Body of pancreas (tissue), 4 donors: ENCODE measurements around the gene RAD51D. TPM values are rescaled to one million over a fixed set of nuclear protein-coding genes. Genes with fewer than 3 reads are reported as not detected.
"Not testable (repeated sequence)": the region's sequence is repeated elsewhere in the genome, so short reads cannot be mapped to it uniquely, and the experiment has no call there.

Source experiments
- ATAC-seq: fragments of 150-250 bp; one replicate; pipeline ENCODE4 v1.9.1; 2016
- DNase-seq, 4 donors: peaks; one replicate each; pipeline ENCODE4 v3.0.0-alpha.2; 2019
- H3K27ac ChIP-seq, 4 donors: fragments of 200-600 bp; sonication (generic); 1 replicate in 3 of 4; 2 replicates in 1 of 4; pipeline versions ENCODE4 v1.5.1 to v1.6.1; 2016 to 2019; ENCODE audit warnings: mild to moderate bottlenecking in 1 of 4, mixed read lengths in 1 of 4, moderate library complexity in 1 of 4
- H3K27me3 ChIP-seq, 2 donors: fragments of 200-600 bp; sonication (generic); one replicate each; pipeline ENCODE4 v1.6.0; 2016; ENCODE audit warnings: mild to moderate bottlenecking in 1 of 2
- H3K36me3 ChIP-seq, 2 donors: fragments of 200-600 bp; sonication (generic); replicated peaks in 1 of 2; 2 replicates each; pipeline ENCODE4 v1.5.1; 2016; ENCODE audit warnings: low read depth in 2 of 2; ENCODE audit not compliant: insufficient read depth in 1 of 2
- H3K4me1 ChIP-seq: fragments of 200-600 bp; sonication (generic); one replicate; pipeline ENCODE4 v1.6.0; 2016
- H3K4me3 ChIP-seq, 2 donors: fragments of 200-600 bp; sonication (generic); 1 replicate in 1 of 2; 2 replicates in 1 of 2; pipeline ENCODE4 v1.5.1; 2016 to 2019
- H3K9me3 ChIP-seq, 3 donors: fragments of 200-600 bp; sonication (generic); 1 replicate in 2 of 3; 2 replicates in 1 of 3; pipeline ENCODE4 v1.5.1; 2016
- CTCF ChIP-seq, 7 experiments: fragments of 450-650 bp in 4 of 7; fragments of 200-600 bp in 3 of 7; sonication (generic) in 3 of 7; IDR thresholded peaks; one replicate each; pipeline ENCODE4 v1.5.1; 2016 to 2019; ENCODE audit warnings: antibody characterized with exemption in 7 of 7
- POLR2A ChIP-seq, 3 donors: fragments of 450-650 bp; IDR thresholded peaks; one replicate each; pipeline ENCODE4 v1.6.1; 2016; ENCODE audit warnings: antibody characterized with exemption in 3 of 3, mild to moderate bottlenecking in 2 of 3
- WGBS, 2 donors: methylation state at CpG; one replicate each; pipeline ENCODE4 v1.1.5; 2017; 5-methylcytosine and 5-hydroxymethylcytosine counted together
- intact Hi-C: fragments of 100-400 bp; cut with DNase I; formaldehyde crosslinking; loops from one replicate; pipeline ENCODE4 v1.15.1; 2023
- small RNA-seq: library from RNA; depleted of rRNA; stranded (forward); fragments of <200 nt; gene quantifications from one replicate; pipeline ENCODE3, GENCODE V24; 2016
- total RNA-seq, 2 donors: library from RNA; depleted of rRNA; stranded (reverse); fragments of >200 nt; gene quantifications; one replicate each; pipeline ENCODE4 v1.1.0, GENCODE V29; 2016

The RAD51D gene
- total RNA-seq, 2 donors from 2014 or later = 3.4 to 16.2 TPM

- H3K27me3 ChIP-seq = no peaks in the 10 kb centered on the region
- DNase-seq = peak in 1 of 4 donors; percentile 16
- no peak overlapping the region for H3K4me3 ChIP-seq
- H3K36me3 ChIP-seq = no peaks in the 10 kb centered on the region
- H3K27ac ChIP-seq = peak overlapping the region in 3 of 4 donors; percentile 75 to 88 (median 79)
- no peak for TF ChIP-seq CTCF (IDR thresholded peaks at IDR 0.05)
- no peak for TF ChIP-seq POLR2A (IDR thresholded peaks at IDR 0.05)
- H3K4me1 ChIP-seq = peaks cover 71% of the 10 kb centered on the region
- no peak for ATAC-seq
- 31 to 43% methylated on average over 5 of the region's 5 CpGs for WGBS, 2 donors
- intact Hi-C loops = no loop called here
- H3K9me3 ChIP-seq = no peaks in the 10 kb centered on the region
Measured at GRCh38 chr17:35046740-35047283, 72.8 kb downstream of the RAD51D start.

- no peak for TF ChIP-seq CTCF (IDR thresholded peaks at IDR 0.05)
- TF ChIP-seq POLR2A (IDR thresholded peaks at IDR 0.05) = no peak
- ATAC-seq (no peak), DNase-seq (no peak)
- no peaks in the 10 kb centered on the region for H3K9me3 ChIP-seq
- H3K4me1 ChIP-seq = peaks cover 66% of the 10 kb centered on the region
- H3K27me3 ChIP-seq = no peaks in the 10 kb centered on the region
- H3K4me3 ChIP-seq = no peak overlapping the region
- H3K27ac ChIP-seq = peak overlapping the region in 3 of 4 donors; percentile 75 to 88 (median 79)
- WGBS, 2 donors = 49 to 50% methylated on average over 4 of the region's 4 CpGs
- no peaks in the 10 kb centered on the region for H3K36me3 ChIP-seq
- intact Hi-C loops = no loop called here
Measured at GRCh38 chr17:35046245-35046644, 73.4 kb downstream of the RAD51D start.

- DNase-seq = peak; percentile 57 to 80 (median 68)
- Histone ChIP-seq H3K27ac (peak overlapping the region in 3 of 4 donors; percentile 75 to 88 (median 79)), H3K4me1 (peaks cover 58% of the 10 kb centered on the region)
- H3K27me3 ChIP-seq, intact Hi-C loops, H3K4me3 ChIP-seq, H3K9me3 ChIP-seq, H3K36me3 ChIP-seq: not testable (repeated sequence)
- peak; percentile 83 for ATAC-seq
- 21 to 24% methylated on average over 13 of the region's 13 CpGs for WGBS, 2 donors
- TF ChIP-seq CTCF (IDR thresholded peaks at IDR 0.05) = peak in 1 of 7 experiments; percentile 8
Measured at GRCh38 chr17:35045458-35045979, 74.1 kb downstream of the RAD51D start.

- TF ChIP-seq CTCF (IDR thresholded peaks at IDR 0.05) (no peak), POLR2A (IDR thresholded peaks at IDR 0.05) (no peak)
- Histone ChIP-seq H3K27me3 (no peaks in the 10 kb centered on the region), H3K4me3 (no peak overlapping the region), H3K27ac (peak overlapping the region in 3 of 4 donors; percentile 75 to 88 (median 79)), H3K36me3 (no peaks in the 10 kb centered on the region), H3K9me3 (no peaks in the 10 kb centered on the region), H3K4me1 (peaks cover 45% of the 10 kb centered on the region)
- intact Hi-C loops = no loop called here
- 56 to 66% methylated on average over 8 of the region's 8 CpGs for WGBS, 2 donors
- no peak for ATAC-seq
- peak in 1 of 4 donors; percentile 51 for DNase-seq
Measured at GRCh38 chr17:35044181-35044580, 75.5 kb downstream of the RAD51D start.

Small RNA genes lying within 50 kb of the gene (small RNA-seq; reads per million reads assigned to genes)
- gene AC004223.1 (not detected), gene RNU6-840P (not detected)

Other genes with a start within 250 kb of the RAD51D start
- gene CCT6B, start 158.4 kb downstream of the RAD51D start, total RNA-seq = 1 to 10 TPM in 1 of 2 donors, under 1 TPM in 1; 0.66 to 1.8 TPM
- gene ZNF830, start 158.3 kb downstream of the RAD51D start, total RNA-seq = 1 to 10 TPM; 5.9 to 6.5 TPM
- gene LIG3, start 139.3 kb downstream of the RAD51D start, total RNA-seq = 10 to 100 TPM; 19.2 to 28.7 TPM
- 10 to 100 TPM; 11.9 to 17.8 TPM for gene RFFL, start 56.2 kb downstream of the RAD51D start, total RNA-seq
- gene FNDC8, start 1.8 kb upstream of the RAD51D start, total RNA-seq = not detected
- gene NLE1, start 22.4 kb upstream of the RAD51D start, total RNA-seq = 10 to 100 TPM; 12.9 to 17.9 TPM
- gene UNC45B, start 28.0 kb upstream of the RAD51D start, total RNA-seq = not detected
- gene SLC35G3, start 74.5 kb upstream of the RAD51D start, total RNA-seq = not detected
- gene SLFN5, start 123.2 kb upstream of the RAD51D start, total RNA-seq = 1 to 10 TPM; 7.8 to 8.9 TPM